Transverse colon (tissue), 4 donors: ENCODE results near the gene PAPOLA. TPM values are rescaled to one million over a fixed set of nuclear protein-coding genes. Genes with fewer than 3 reads are reported as not detected.

Experiments
- DNase-seq: peaks from one replicate; pipeline ENCODE4 v3.0.0-alpha.2; 2019
- H3K27ac ChIP-seq, 4 donors: fragments of 200-600 bp; sonication (generic); 2 replicates each; pipeline ENCODE4 v1.5.1; 2016 to 2018; ENCODE audit warnings: inconsistent platforms in 4 of 4
- H3K27me3 ChIP-seq: fragments of 200-600 bp; sonication (generic); 2 replicates; pipeline ENCODE4 v1.5.1; 2017; ENCODE audit warnings: inconsistent platforms
- H3K36me3 ChIP-seq, 4 donors: fragments of 200-600 bp; sonication (generic); 2 replicates each; pipeline ENCODE4 v1.5.1; 2017 to 2019; ENCODE audit warnings: inconsistent platforms in 4 of 4
- H3K4me1 ChIP-seq, 4 donors: fragments of 200-600 bp; sonication (generic); 2 replicates each; pipeline ENCODE4 v1.5.1; 2017 to 2020; ENCODE audit warnings: inconsistent platforms in 4 of 4
- H3K4me3 ChIP-seq, 4 donors: fragments of 200-600 bp; sonication (generic); 1 replicate in 1 of 4; 2 replicates in 3 of 4; pipeline versions ENCODE4 v1.5.1 to v1.6.1; 2017 to 2019; ENCODE audit warnings: inconsistent platforms in 4 of 4
- H3K9me3 ChIP-seq, 2 donors: fragments of 200-600 bp; sonication (generic); 2 replicates each; pipeline ENCODE4 v1.5.1; 2017 to 2019; ENCODE audit warnings: inconsistent platforms in 2 of 2
- EP300 ChIP-seq: sonication (generic); formaldehyde crosslinking; IDR thresholded peaks from one replicate; pipeline ENCODE4 v1.6.1; 2017; ENCODE audit warnings: antibody characterized with exemption, low read depth
- POLR2A ChIP-seq: fragments of 450-650 bp; IDR thresholded peaks from one replicate; pipeline ENCODE4 v1.6.1; 2016; ENCODE audit warnings: antibody characterized with exemption, mild to moderate bottlenecking, moderate library complexity
- POLR2AphosphoS5 ChIP-seq, 3 donors: sonication (generic); formaldehyde crosslinking; IDR thresholded peaks; one replicate each; pipeline ENCODE4 v1.6.1; 2016; ENCODE audit warnings: antibody characterized with exemption in 3 of 3
- WGBS, 2 donors: methylation state at CpG; one replicate each; pipeline ENCODE4 v1.1.5; 2018; ENCODE audit warnings: low coverage in 1 of 2; 5-methylcytosine and 5-hydroxymethylcytosine counted together
- in situ Hi-C, 4 donors: fragments of 200-750 bp; cut with MboI; loops; one replicate each; pipeline versions ENCODE4 v1.15.0 to v1.15.1; 2017; ENCODE audit warnings: low sequenced_read_pairs in 3 of 4, low pct_ligation_motif_present in 1 of 4, low pct_unique_long_range_greater_than_20kb in 1 of 4
- intact Hi-C: fragments of 100-400 bp; cut with DNase I; formaldehyde crosslinking; loops from one replicate; pipeline ENCODE4 v1.15.1; 2023; ENCODE audit warnings: low total_unique reads
- total RNA-seq, 4 donors: library from RNA; depleted of rRNA; stranded (reverse); fragments of >200 nt; gene quantifications; one replicate each; pipeline ENCODE4 v1.1.0, GENCODE V29; 2016
- TF ChIP-seq, protein P1 (sequence below), 5 experiments: fragments of 200-600 bp in 3 of 5; fragments of 450-650 bp in 2 of 5; sonication (generic) in 3 of 5; IDR thresholded peaks; 1 replicate in 2 of 5; 2 replicates in 3 of 5; pipeline ENCODE4 v1.5.1; 2016 to 2017; ENCODE audit warnings: antibody characterized with exemption in 5 of 5, inconsistent platforms in 3 of 5, mild to moderate bottlenecking in 2 of 5, moderate library complexity in 1 of 5

Gene PAPOLA
- total RNA-seq, 4 donors from 2014 or later, result 166 to 231 (median 193) TPM

DNA sequence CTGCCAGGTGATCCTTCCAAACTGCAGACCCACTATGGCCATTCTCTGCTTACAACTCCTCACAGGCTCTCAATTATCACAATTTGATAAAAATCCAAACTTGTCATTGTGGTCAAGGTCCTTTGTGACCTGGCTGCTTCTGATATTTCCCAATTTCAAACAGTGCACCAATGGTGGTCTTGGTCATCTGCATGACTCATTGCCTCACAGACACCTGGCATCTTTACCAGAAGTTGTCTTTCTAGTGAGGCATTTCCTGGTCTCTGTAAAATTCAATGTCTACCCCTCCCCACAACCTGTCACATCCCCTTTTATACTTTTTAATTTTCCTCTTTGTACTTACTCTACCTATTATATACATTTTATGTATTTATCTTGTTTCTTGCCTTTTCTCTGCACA is 17.8 kb upstream of the PAPOLA start:
- DNase-seq, result no peak
- Histone ChIP-seq H3K27me3 (no peaks in the 10 kb centered on the region), H3K4me1 (no peaks in the 10 kb centered on the region), H3K9me3 (no peaks in the 10 kb centered on the region), H3K36me3 (no peaks in the 10 kb centered on the region), H3K4me3 (no peak overlapping the region), H3K27ac (no peak overlapping the region)
- in situ Hi-C loops (no loop called here), intact Hi-C loops (no loop called here)
- no peak for TF ChIP-seq POLR2A
- no peak for TF ChIP-seq EP300
- no peak for TF ChIP-seq POLR2AphosphoS5 (IDR thresholded peaks at IDR 0.05)

DNA sequence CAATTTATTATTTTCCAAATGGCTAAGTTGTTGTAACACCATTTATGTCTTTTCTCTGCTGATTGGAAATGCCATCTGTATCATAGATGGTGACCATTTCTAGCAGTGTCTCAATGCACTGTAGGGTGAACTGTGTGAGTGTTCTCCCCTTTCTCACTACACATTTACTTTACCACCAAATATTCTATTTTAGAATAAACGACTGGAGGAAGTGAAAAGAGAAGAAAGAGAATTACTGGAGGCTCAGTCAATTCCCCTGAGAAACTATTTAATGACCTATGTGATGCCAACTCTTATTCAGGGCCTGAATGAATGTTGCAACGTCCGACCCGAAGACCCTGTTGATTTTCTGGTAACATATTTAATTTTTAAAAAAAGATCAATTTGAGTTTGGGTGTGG is 15.5 kb upstream of the PAPOLA start:
- H3K4me1 ChIP-seq, result no peaks in the 10 kb centered on the region
- H3K36me3 ChIP-seq, result no peaks in the 10 kb centered on the region
- DNase-seq, result no peak
- no peak for TF ChIP-seq POLR2AphosphoS5 (IDR thresholded peaks at IDR 0.05)
- TF ChIP-seq, protein P1, sequence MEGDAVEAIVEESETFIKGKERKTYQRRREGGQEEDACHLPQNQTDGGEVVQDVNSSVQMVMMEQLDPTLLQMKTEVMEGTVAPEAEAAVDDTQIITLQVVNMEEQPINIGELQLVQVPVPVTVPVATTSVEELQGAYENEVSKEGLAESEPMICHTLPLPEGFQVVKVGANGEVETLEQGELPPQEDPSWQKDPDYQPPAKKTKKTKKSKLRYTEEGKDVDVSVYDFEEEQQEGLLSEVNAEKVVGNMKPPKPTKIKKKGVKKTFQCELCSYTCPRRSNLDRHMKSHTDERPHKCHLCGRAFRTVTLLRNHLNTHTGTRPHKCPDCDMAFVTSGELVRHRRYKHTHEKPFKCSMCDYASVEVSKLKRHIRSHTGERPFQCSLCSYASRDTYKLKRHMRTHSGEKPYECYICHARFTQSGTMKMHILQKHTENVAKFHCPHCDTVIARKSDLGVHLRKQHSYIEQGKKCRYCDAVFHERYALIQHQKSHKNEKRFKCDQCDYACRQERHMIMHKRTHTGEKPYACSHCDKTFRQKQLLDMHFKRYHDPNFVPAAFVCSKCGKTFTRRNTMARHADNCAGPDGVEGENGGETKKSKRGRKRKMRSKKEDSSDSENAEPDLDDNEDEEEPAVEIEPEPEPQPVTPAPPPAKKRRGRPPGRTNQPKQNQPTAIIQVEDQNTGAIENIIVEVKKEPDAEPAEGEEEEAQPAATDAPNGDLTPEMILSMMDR (IDR thresholded peaks at IDR 0.05), result no peak
- TF ChIP-seq POLR2A, result no peak
- no peak for TF ChIP-seq EP300
- no peak overlapping the region for H3K27ac ChIP-seq
- no peaks in the 10 kb centered on the region for H3K27me3 ChIP-seq
- intact Hi-C loops (no loop called here), in situ Hi-C loops (no loop called here)
- H3K9me3 ChIP-seq, result no peaks in the 10 kb centered on the region
- WGBS, 2 donors, result 76% methylated on average over 4 of the region's 4 CpGs; no CpG with 5 or more reads in 1 of the 2 donors
- H3K4me3 ChIP-seq, result no peak overlapping the region

DNA sequence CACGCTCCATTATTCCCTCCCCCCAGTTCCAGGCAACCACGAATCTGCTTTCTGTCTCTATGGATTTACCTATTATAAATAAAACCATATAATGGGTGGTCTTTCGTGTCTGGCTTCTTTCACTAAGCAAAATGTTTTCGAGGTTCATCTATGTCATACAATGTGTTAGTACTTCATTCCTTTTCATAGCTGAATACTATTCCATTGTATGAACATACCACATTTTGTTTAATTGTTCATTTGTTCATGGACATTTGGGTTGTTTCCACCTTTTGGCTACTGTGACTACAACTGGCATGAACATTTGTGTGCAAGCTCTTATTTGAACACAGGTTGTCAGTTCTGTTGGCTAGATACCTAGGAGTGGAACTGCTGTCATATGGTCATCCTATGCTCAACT is 12.9 kb upstream of the PAPOLA start:
- WGBS, 2 donors, result 82 to 86% methylated on average over 4 of the region's 4 CpGs
- TF ChIP-seq, protein P1 (IDR thresholded peaks at IDR 0.05), result no peak
- TF ChIP-seq POLR2A, result no peak
- no peak for TF ChIP-seq EP300
- TF ChIP-seq POLR2AphosphoS5 (IDR thresholded peaks at IDR 0.05), result no peak
- H3K9me3 ChIP-seq, result no peaks in the 10 kb centered on the region
- in situ Hi-C loops (no loop called here), intact Hi-C loops (no loop called here)
- H3K36me3 ChIP-seq, result no peaks in the 10 kb centered on the region
- no peak overlapping the region for H3K4me3 ChIP-seq
- no peak for DNase-seq
- H3K4me1 ChIP-seq, result peaks cover 0 to 4% (median 0%) of the 10 kb centered on the region in 4 donors
- no peak overlapping the region for H3K27ac ChIP-seq
- H3K27me3 ChIP-seq, result no peaks in the 10 kb centered on the region

DNA sequence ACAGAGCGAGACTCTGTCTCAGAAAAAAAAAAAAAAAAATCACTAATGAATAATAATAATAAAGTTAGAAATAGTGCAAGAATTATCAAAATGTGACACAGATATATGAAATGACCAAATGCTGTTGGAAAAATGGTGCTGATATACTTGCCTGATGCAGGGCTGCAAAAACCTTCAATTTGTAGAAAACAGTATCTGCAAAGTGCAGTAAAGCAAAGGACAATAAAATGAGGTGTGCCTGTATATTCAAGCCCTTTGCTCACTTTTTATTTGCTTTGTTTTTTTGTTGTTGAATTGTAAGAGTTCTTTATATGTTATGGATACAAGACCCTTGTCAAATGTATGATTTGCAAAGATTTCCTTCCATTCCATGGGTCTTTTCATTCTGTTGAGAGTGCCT is 9.0 kb upstream of the PAPOLA start:
- H3K36me3 ChIP-seq, result no peaks in the 10 kb centered on the region
- no peak overlapping the region for H3K4me3 ChIP-seq
- no peak for DNase-seq
- WGBS, 2 donors, result 95 to 100% methylated on average over 1 of the region's 1 CpG
- in situ Hi-C loops, result no loop called here
- H3K27me3 ChIP-seq, result no peaks in the 10 kb centered on the region
- intact Hi-C loops, result no loop called here
- H3K27ac ChIP-seq, result no peak overlapping the region
- H3K9me3 ChIP-seq, result no peaks in the 10 kb centered on the region
- H3K4me1 ChIP-seq, result peaks cover 0 to 4% (median 0%) of the 10 kb centered on the region in 4 donors
- TF ChIP-seq, protein P1 (IDR thresholded peaks at IDR 0.05), result no peak
- TF ChIP-seq POLR2AphosphoS5 (IDR thresholded peaks at IDR 0.05) (no peak), POLR2A (no peak), EP300 (no peak)

DNA sequence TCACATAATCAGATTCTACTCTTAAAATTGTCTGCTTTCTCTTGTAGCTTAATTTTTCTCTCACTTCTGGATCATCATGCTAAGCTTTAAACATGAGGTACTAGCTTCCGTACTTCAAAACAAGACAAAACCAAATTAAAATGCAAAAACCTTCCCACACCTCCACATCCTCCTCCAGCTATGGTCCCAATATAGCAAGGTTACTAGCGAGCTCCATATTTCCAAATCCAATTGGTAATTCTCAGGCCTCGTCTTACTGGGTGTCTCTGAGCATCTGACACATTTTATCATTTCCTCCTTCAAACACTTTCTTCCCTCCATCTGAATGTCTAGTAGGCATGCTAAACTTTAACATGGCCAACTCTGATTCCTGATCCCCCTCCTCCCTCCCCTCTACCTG is 7.9 kb upstream of the PAPOLA start:
- H3K27me3 ChIP-seq, result no peaks in the 10 kb centered on the region
- in situ Hi-C loops (no loop called here), intact Hi-C loops (no loop called here)
- H3K27ac ChIP-seq, result no peak overlapping the region
- DNase-seq, result no peak
- TF ChIP-seq POLR2AphosphoS5 (IDR thresholded peaks at IDR 0.05) (no peak), EP300 (no peak), POLR2A (no peak)
- TF ChIP-seq, protein P1 (IDR thresholded peaks at IDR 0.05), result no peak
- WGBS, 2 donors, result 81 to 92% methylated on average over 3 of the region's 3 CpGs
- H3K4me3 ChIP-seq, result no peak overlapping the region
- no peaks in the 10 kb centered on the region for H3K9me3 ChIP-seq
- H3K36me3 ChIP-seq, result no peaks in the 10 kb centered on the region
- H3K4me1 ChIP-seq, result peaks cover 0 to 4% (median 0%) of the 10 kb centered on the region in 4 donors
